HG03064 (cell line): Measurements from ENCODE around the gene CCDC136.

ENCODE experiments used
- ATAC-seq: cut with Tn5 transposase; IDR thresholded peaks from one replicate; pipeline ENCODE4 v1.9.1; 2021; ENCODE audit warnings: low read depth; ENCODE audit not compliant: unreplicated experiment

CCDC136 gene

GRCh38 chr7:128791121-128791971, at the start of gene CCDC136:
TSS of gene CCDC136 (plus strand) at chr7:128791968. CDS start at chr7:128792412, 444 bp downstream.
- ATAC-seq = peak; percentile 89

DNA sequence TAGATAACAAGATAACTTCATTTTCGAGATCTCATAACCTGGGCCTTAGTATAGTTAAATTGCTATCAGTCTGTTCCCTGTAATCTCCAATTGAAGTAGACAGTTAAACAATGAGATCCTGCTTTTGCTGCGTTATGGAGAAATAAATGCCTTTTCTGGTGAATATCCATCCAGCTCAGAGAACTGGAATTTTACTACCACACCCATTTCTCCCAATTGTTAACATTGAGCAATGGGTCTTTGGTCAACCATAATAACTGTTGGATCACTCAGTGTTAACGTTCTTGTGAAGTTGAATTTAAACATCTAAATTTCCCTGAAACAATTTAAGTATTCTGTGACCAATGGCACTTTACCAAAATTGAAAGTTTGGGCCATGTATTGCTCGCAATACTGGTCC, 49.6 kb upstream of the CCDC136 start:
- no peak for ATAC-seq

- ATAC-seq = no peak
These were observed 48.5 kb upstream of the CCDC136 start for GRCh38 chr7:128743112-128743772.

GRCh38 chr7:128744366-128744905, 47.3 kb upstream of the CCDC136 start:
- no peak for ATAC-seq

- no peak for ATAC-seq
These were observed 46.1 kb upstream of the CCDC136 start for GRCh38 chr7:128745706-128746105.

GRCh38 chr7:128747327-128748079, 44.3 kb upstream of the CCDC136 start:
- ATAC-seq = no peak

DNA sequence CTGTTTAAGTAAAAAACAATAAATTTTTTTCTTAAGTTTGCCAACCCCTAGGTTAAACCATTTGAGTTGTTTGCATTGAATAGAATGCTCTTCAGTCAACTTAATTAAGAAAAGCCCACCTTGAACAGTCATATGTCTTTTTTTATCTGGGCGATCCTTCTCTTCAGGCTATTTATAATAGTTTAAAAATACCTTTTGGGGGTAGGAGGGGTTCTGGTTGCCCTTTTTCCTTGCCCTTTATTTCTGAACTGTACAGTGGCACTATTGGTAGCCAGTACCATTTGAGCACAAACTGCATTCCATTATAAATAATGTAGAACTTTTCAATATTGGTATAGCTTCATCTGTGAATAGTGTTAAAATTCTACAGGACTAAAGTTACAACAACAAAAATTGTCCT, 39.5 kb upstream of the CCDC136 start:
- no peak for ATAC-seq

DNA sequence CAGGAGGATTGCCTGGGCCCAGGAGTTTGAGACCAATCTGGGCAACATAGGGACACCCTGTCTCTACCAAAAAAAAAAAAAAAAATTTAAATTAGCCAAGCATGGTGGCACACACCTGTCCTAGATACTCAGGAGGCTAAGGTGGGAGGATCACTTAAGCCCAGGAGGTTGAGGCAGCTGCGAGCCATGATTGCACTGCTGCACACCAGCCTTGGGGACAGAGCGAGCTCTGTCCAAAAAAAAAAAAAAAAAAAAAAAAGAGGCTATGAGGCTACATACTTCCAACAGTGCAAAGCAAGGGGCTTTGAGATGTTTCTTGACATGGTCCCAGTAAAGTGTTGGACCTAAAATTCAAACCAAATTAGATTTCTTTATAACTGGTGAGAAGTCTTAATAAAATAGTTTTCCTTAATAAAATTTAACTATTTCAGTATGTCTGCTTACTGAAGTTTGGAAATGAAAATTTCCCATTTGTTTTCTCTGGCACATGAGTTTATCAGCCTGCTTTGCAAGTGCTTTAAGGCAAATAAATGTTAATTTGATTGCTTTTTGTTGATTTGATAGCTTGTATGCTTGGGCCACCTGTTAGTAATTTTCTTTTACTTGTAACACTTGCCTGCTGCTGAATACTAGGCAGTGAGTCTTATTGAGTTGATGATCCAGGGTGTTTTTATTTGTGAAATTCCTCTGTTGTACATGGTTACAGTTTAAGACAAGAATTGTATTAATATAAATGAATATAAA, 36.5 kb upstream of the CCDC136 start:
- no peak for ATAC-seq

- no peak for ATAC-seq
These were observed 35.8 kb upstream of the CCDC136 start for GRCh38 chr7:128755819-128756476.

DNA sequence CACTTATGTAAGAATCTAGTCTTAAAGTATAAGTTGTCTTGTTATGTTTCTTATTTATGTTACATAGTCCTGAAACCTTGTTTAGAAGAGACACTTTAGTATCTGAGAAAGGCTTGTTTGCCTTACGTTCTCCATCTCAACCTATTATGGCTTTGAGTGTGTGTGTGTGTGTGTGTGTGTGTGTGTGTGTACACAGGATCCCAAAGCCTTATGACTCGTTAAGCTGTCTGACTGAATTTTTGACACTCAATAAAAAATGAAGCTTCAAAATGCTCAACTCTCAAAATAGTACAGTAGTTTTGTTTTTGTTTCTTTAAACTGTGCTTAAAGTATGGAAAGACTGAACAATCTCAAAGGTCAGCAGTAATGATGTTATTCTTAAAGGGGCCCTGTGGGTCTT, 34.6 kb upstream of the CCDC136 start:
- no peak for ATAC-seq

DNA sequence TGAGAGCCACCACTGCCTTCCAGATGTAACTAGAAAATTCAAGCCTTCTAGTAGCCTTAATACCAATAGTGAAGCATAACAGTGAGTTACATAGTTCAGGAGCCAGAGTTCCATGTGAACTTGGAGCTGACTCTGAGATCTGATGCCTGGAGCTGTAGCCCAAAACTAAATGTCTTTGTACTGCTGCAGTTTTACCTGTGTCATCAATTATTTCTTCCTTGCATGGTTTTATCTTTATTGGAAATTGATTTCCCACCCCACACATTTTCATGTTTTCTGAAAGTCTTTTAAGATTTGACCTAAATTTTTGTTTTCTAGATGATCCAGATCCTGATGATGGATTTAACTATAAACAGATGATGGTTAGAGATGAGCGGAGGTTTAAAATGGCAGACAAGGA, 33.2 kb upstream of the CCDC136 start:
- ATAC-seq = no peak

- ATAC-seq = no peak
These were observed 32.5 kb upstream of the CCDC136 start for GRCh38 chr7:128759242-128759641.

- no peak for ATAC-seq
These were observed 28.2 kb upstream of the CCDC136 start for GRCh38 chr7:128763541-128763940.

DNA sequence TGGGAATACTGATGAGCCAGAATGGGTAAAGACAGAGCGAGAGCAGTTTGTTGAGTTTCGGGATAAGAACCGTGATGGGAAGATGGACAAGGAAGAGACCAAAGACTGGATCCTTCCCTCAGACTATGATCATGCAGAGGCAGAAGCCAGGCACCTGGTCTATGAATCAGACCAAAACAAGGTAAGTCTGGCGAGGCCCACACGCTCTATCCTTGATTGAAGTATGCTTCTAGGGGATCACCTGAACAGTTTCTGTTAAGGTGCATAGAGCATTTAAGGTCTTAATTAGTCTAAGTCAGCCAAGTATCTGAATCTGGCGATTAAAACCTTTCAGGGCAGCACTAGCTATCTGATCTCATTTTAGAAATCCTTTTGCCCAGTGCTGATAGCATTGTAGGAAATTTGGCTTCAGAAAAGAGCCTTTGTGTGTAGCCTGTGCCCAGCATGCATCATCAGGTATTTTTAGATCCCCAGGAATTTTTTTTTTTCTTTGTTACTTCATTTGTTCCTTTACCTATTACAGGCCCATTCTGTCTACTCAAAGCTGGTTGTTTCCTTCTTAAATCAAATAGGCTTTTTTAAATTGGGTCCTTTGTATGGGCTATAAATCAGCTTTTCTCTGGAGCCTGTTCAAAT, 24.2 kb upstream of the CCDC136 start:
- ATAC-seq = no peak

DNA sequence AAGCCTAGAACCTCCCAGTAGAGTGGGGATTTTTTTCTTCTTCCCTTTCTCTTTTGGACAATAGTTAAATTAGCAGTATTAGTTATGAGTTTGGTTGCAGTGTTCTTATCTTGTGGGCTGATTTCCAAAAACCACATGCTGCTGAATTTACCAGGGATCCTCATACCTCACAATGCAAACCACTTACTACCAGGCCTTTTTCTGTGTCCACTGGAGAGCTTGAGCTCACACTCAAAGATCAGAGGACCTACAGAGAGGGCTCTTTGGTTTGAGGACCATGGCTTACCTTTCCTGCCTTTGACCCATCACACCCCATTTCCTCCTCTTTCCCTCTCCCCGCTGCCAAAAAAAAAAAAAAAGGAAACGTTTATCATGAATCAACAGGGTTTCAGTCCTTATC, 21.5 kb upstream of the CCDC136 start:
- no peak for ATAC-seq

- ATAC-seq = no peak
These were observed 18.2 kb upstream of the CCDC136 start for GRCh38 chr7:128773604-128774003.

DNA sequence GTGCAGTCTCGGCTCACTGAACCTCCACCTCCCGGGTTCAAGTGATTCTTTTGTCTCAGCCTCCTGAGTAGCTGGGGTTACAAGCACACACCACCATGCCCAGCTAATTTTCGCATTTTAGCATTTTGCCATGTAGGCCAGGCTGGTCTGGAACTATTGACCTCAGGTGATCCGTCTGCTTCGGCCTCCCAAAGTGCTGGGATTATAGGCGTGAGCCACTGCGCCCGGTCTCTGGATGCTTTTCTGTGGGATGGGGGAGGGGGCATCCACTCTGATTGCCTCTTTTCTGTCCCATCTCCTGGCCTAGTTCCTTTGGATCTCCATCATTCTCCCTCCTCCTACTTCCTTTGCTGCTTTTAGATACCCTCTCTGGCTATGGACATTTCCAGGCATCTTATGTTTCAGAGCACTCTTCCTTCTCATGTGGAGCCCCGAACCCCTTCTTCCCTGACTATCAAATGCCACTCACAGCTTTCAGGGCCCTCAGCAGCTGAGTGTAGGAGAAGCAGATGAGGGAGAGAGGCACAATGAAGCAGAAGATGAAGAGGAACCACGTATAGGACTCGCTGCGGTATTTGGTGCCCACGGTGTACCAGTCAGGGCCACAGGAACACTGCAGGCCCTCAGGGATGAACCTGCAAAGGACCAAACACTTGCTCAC, 17.6 kb upstream of the CCDC136 start:
- ATAC-seq = no peak

GRCh38 chr7:128774921-128775320, 16.8 kb upstream of the CCDC136 start:
- no peak for ATAC-seq
